Kidney (tissue), 14 donors: ENCODE data around the gene SLC4A11. TPM values are rescaled to one million over a fixed set of nuclear protein-coding genes. Genes with fewer than 3 reads are reported as not detected.

Source experiments
- DNase-seq, 5 donors: peaks; one replicate each; pipeline ENCODE4 v3.0.0-alpha.2; 2013 to 2020
- FAIRE-seq: peaks from 2 replicates; lab custom pipeline; 2012; peaks lifted over from hg19 to GRCh38; lab: Jason Lieb, UNC
- H3K27ac ChIP-seq, 2 donors: one replicate each; pipeline ENCODE4 v1.7.0; 2013; ENCODE audit warnings: low read depth in 2 of 2, low read length in 2 of 2, inconsistent platforms in 1 of 2
- H3K27me3 ChIP-seq: one replicate; pipeline ENCODE4 v1.7.1; 2013; ENCODE audit warnings: low read length, inconsistent platforms; ENCODE audit not compliant: control insufficient read depth, insufficient read depth
- H3K36me3 ChIP-seq, 3 donors: one replicate each; pipeline versions ENCODE4 v1.7.0 to v1.7.1; 2013; ENCODE audit warnings: low read length in 3 of 3, control low read depth in 1 of 3, inconsistent platforms in 1 of 3; ENCODE audit not compliant: insufficient read depth in 3 of 3, control insufficient read depth in 2 of 3
- H3K4me1 ChIP-seq, 3 donors: one replicate each; pipeline versions ENCODE4 v1.7.0 to v1.7.1; 2013; ENCODE audit warnings: low read length in 3 of 3, inconsistent platforms in 1 of 3, low read depth in 1 of 3; ENCODE audit not compliant: control insufficient read depth in 2 of 3, insufficient read depth in 2 of 3
- H3K4me3 ChIP-seq, 3 donors: one replicate each; pipeline versions ENCODE4 v1.7.0 to v1.8.1; 2013; ENCODE audit warnings: low read length in 3 of 3, control low read depth in 1 of 3, inconsistent platforms in 1 of 3
- H3K9ac ChIP-seq, 3 donors: one replicate each; pipeline versions ENCODE4 v1.7.0 to v1.7.1; 2013; ENCODE audit warnings: low read length in 3 of 3, control low read depth in 1 of 3, inconsistent platforms in 1 of 3
- H3K9me3 ChIP-seq, 3 donors: one replicate each; pipeline versions ENCODE4 v1.7.0 to v1.7.1; 2013; ENCODE audit warnings: low read length in 3 of 3, control low read depth in 1 of 3, inconsistent platforms in 1 of 3; ENCODE audit not compliant: control insufficient read depth in 2 of 3, insufficient read depth in 1 of 3
- intact Hi-C: fragments of 100-400 bp; cut with DNase I; formaldehyde crosslinking; loops from one replicate; pipeline ENCODE4 v1.11.1; 2022
- polyA plus RNA-seq: library from polyadenylated mRNA; stranded (reverse); fragments of 350-450 nt; fragmentation: Illumina TruSeq; extraction: RNeasy Lipid Tissue Mini Kit (QIAGEN cat#74804); gene quantifications from one replicate; pipeline ENCODE4 v1.2.3, GENCODE V29; 2014; ENCODE audit warnings: low read depth, low replicate concordance; ENCODE audit not compliant: insufficient read depth
- total RNA-seq: library from RNA; stranded (reverse); fragmentation: NEBNext Ultra II Directional; extraction: Animal tissue kit (Norgen Biotek cat#: 25700); gene quantifications from one replicate; pipeline ENCODE4 v1.2.1, GENCODE V29; 2021
- TF ChIP-seq, protein P1 (sequence below): IDR thresholded peaks from 3 replicates; pipeline ENCODE4 v1.5.1; 2012; ENCODE audit warnings: mild to moderate bottlenecking, moderate library complexity, borderline replicate concordance; ENCODE audit not compliant: insufficient read depth; ENCODE audit errors: extremely low read depth
- donor health status: control.
- donor health status: control.
- donor health status: control.
- donor health status: control.
- donor health status: control.
- donor health status: DM: yes; HTN: yes; CAD: no.
- donor health status: Normal renal cell carcinoma (clear cell type).

The SLC4A11 gene
- total and polyA plus RNA-seq, 2 donors from 2014 or later = 7.6 to 14.8 TPM

DNA sequence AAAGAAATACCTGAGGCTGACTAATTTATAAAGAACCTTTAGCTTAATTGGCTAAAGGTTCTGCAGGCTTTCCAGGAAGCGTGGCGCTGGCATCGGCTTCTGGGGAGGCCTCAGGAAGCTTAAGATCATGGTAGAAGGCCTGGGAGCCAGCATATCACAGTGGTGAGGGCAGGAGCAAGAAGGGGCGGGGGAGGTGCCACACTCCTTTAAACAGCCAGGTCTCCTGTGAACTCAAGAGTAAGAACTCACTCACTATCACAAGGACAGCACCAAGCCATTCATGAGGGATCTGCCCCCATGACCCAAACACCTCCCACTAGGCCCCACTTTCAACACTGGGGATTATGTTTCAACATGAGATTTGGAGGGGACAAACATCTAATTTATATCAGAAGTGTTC lies 34.4 kb upstream of the SLC4A11 start:
- no peak for DNase-seq
- H3K4me1 ChIP-seq = no peaks in the 10 kb centered on the region
- FAIRE-seq = no peak
- no peak overlapping the region for H3K27ac ChIP-seq
- intact Hi-C loops = no loop called here
- no peaks in the 10 kb centered on the region for H3K9me3 ChIP-seq
- TF ChIP-seq, protein P1, sequence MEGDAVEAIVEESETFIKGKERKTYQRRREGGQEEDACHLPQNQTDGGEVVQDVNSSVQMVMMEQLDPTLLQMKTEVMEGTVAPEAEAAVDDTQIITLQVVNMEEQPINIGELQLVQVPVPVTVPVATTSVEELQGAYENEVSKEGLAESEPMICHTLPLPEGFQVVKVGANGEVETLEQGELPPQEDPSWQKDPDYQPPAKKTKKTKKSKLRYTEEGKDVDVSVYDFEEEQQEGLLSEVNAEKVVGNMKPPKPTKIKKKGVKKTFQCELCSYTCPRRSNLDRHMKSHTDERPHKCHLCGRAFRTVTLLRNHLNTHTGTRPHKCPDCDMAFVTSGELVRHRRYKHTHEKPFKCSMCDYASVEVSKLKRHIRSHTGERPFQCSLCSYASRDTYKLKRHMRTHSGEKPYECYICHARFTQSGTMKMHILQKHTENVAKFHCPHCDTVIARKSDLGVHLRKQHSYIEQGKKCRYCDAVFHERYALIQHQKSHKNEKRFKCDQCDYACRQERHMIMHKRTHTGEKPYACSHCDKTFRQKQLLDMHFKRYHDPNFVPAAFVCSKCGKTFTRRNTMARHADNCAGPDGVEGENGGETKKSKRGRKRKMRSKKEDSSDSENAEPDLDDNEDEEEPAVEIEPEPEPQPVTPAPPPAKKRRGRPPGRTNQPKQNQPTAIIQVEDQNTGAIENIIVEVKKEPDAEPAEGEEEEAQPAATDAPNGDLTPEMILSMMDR = no peak
- H3K36me3 ChIP-seq = peaks cover 5 to 39% (median 27%) of the 10 kb centered on the region in 3 donors
- no peak overlapping the region for H3K9ac ChIP-seq
- H3K4me3 ChIP-seq = no peak overlapping the region
- no peaks in the 10 kb centered on the region for H3K27me3 ChIP-seq

DNA sequence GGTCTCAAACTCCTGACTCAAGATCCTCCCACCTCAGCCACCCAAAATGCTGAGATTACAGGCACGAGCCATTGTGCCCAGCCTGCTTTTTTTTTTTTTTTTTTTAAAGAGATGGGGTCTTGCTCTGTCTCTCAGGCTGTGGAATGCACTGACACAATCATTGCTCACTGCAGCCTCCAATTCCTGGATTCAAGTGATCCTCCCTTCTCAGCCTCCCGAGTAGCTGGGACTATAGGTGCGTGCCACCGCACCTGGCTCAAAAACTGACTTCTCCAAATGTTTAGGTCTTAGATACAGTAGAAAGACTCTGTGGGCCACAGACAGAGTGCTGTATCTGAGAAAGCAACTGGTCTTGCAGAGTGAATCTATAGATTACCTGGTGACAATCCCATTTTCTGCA lies 31.1 kb upstream of the SLC4A11 start:
- Histone ChIP-seq H3K27me3 (no peaks in the 10 kb centered on the region), H3K4me1 (no peaks in the 10 kb centered on the region), H3K9ac (no peak overlapping the region), H3K4me3 (no peak overlapping the region), H3K27ac (no peak overlapping the region), H3K9me3 (no peaks in the 10 kb centered on the region), H3K36me3 (peaks cover 7 to 22% (median 10%) of the 10 kb centered on the region in 3 donors)
- intact Hi-C loops = no loop called here
- DNase-seq (no peak), FAIRE-seq (no peak)
- TF ChIP-seq, protein P1 = no peak

DNA sequence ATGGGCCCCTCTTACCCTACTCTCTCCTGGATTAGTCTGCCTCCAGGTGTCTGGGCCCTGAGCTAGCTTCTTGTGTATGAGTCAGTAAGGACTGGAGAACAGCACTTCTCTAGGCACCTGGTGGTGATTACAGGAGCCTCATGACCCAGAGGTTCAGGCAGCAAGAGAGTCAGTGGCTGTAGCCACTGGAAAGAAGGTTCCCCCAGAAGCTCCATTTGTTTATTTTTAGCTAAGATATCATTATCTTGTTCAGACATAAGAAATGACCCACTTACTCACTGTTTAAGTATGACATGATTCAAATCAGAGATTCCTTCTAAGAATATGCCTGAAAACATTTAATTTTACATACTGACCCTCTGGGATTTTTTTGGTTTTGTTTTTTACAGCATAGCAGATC lies 23.6 kb upstream of the SLC4A11 start:
- DNase-seq = no peak
- Histone ChIP-seq H3K4me1 (no peaks in the 10 kb centered on the region), H3K9ac (no peak overlapping the region), H3K9me3 (no peaks in the 10 kb centered on the region), H3K27me3 (no peaks in the 10 kb centered on the region), H3K36me3 (peaks cover 7 to 32% (median 25%) of the 10 kb centered on the region in 3 donors), H3K4me3 (no peak overlapping the region), H3K27ac (no peak overlapping the region)
- TF ChIP-seq, protein P1 = no peak
- no peak for FAIRE-seq
- intact Hi-C loops = no loop called here

DNA sequence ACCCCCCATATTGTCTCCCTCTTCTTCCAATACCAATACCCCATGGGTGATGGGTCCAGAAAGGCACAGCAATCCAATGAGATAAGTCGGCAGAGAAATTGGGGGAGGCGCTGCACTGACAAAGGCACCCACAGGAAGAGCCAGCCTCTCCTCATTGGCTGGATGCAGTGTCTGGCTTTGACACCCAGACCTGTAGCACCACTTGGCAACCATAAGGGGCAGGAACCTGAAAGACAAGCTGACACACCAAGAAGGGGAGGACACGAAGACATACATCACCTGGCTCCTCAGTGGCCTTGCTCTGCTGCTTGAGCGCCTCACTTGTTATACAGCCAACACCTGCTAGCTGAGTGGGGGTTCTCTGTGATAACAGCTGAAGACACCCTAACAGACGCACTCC lies 19.4 kb upstream of the SLC4A11 start:
- FAIRE-seq = no peak
- no peaks in the 10 kb centered on the region for H3K27me3 ChIP-seq
- no peaks in the 10 kb centered on the region for H3K9me3 ChIP-seq
- no peak for DNase-seq
- H3K9ac ChIP-seq = no peak overlapping the region
- intact Hi-C loops = no loop called here
- TF ChIP-seq, protein P1 = no peak
- no peaks in the 10 kb centered on the region for H3K4me1 ChIP-seq
- H3K36me3 ChIP-seq = peaks cover 0 to 49% (median 40%) of the 10 kb centered on the region in 3 donors
- H3K27ac ChIP-seq = no peak overlapping the region
- no peak overlapping the region for H3K4me3 ChIP-seq
